Uterus (tissue), 4 donors: Measurements from ENCODE around the gene HK3. TPM values are rescaled to one million over a fixed set of nuclear protein-coding genes. Genes with fewer than 3 reads are reported as not detected.

Source experiments
- DNase-seq, 2 donors: peaks; one replicate each; pipeline ENCODE4 v3.0.0-alpha.2; 2019 to 2020
- H3K27ac ChIP-seq, 2 donors: fragments of 200-600 bp; sonication (generic); 1 replicate in 1 of 2; 2 replicates in 1 of 2; pipeline ENCODE4 v1.5.1; 2016 to 2018
- H3K27me3 ChIP-seq, 2 donors: fragments of 200-600 bp; sonication (generic); one replicate each; pipeline ENCODE4 v1.5.1; 2018 to 2019; ENCODE audit warnings: control low read depth in 1 of 2
- H3K36me3 ChIP-seq, 2 donors: fragments of 200-600 bp; sonication (generic); one replicate each; pipeline ENCODE4 v1.5.1; 2019; ENCODE audit warnings: control low read depth in 1 of 2
- H3K4me1 ChIP-seq, 2 donors: fragments of 200-600 bp; sonication (generic); one replicate each; pipeline ENCODE4 v1.5.1; 2018 to 2019; ENCODE audit warnings: control low read depth in 1 of 2
- H3K4me3 ChIP-seq, 2 donors: fragments of 200-600 bp; sonication (generic); 1 replicate in 1 of 2; 2 replicates in 1 of 2; pipeline ENCODE4 v1.5.1; 2018 to 2019; ENCODE audit warnings: mild to moderate bottlenecking in 1 of 2
- H3K9me3 ChIP-seq, 2 donors: fragments of 200-600 bp; sonication (generic); one replicate each; pipeline ENCODE4 v1.5.1; 2019; ENCODE audit warnings: control low read depth in 1 of 2
- CTCF ChIP-seq, 4 experiments: fragments of 200-600 bp in 2 of 4; fragments of 450-650 bp in 2 of 4; sonication (generic) in 2 of 4; IDR thresholded peaks; one replicate each; pipeline ENCODE4 v1.5.1; 2016 to 2019; ENCODE audit warnings: antibody characterized with exemption in 4 of 4, mild to moderate bottlenecking in 2 of 4, moderate library complexity in 1 of 4
- POLR2A ChIP-seq, 2 donors: fragments of 450-650 bp; IDR thresholded peaks; one replicate each; pipeline ENCODE4 v1.6.1; 2016; ENCODE audit warnings: antibody characterized with exemption in 2 of 2, mild to moderate bottlenecking in 1 of 2, moderate library complexity in 1 of 2
- intact Hi-C: fragments of 100-400 bp; cut with DNase I; formaldehyde crosslinking; loops from one replicate; pipeline ENCODE4 v1.15.1; 2023; ENCODE audit warnings: low total_unique reads
- total RNA-seq, 4 donors: library from RNA; depleted of rRNA in 3 of 4; stranded (reverse); fragments of >200 nt in 3 of 4; gene quantifications; one replicate each; pipeline versions ENCODE4 v1.1.0 to v1.2.4, GENCODE V29; 2014 to 2023
- donor health status: DM: yes; HTN: yes; CAD: no.

Gene HK3
- total RNA-seq, 4 donors from 2014 or later, result 1.5 to 6.9 (median 3.4) TPM

DNA sequence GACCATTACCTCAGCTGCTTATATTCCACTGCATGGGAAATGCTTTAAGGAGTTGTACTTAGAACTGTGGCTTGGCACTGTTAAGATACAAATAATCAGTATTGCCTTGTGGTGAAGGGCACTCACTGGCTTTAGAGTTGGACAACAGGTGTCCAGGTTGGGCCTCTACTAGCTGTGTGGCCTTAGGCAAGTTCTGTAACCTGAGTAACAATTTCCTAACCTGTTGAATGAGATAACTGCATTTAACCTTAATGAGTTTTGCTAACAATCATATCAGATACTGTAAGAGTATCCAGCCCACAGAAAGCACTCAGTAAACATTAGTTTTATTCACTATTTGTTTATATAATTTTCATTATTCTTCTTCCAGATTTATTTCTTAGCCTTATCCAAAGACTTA is 17.2 kb upstream of the HK3 start:
- Histone ChIP-seq H3K27me3 (no peaks in the 10 kb centered on the region), H3K4me1 (no peaks in the 10 kb centered on the region), H3K27ac (no peak overlapping the region), H3K36me3 (no peaks in the 10 kb centered on the region), H3K4me3 (no peak overlapping the region), H3K9me3 (no peaks in the 10 kb centered on the region)
- intact Hi-C loops, result no loop called here
- TF ChIP-seq CTCF (IDR thresholded peaks at IDR 0.05), result no peak
- TF ChIP-seq POLR2A (IDR thresholded peaks at IDR 0.05), result no peak
- DNase-seq, result no peak

- H3K9me3 ChIP-seq, result no peaks in the 10 kb centered on the region
- no peak for DNase-seq
- H3K4me3 ChIP-seq, result no peak overlapping the region
- H3K36me3 ChIP-seq, result no peaks in the 10 kb centered on the region
- intact Hi-C loops, result no loop called here
- no peaks in the 10 kb centered on the region for H3K27me3 ChIP-seq
- TF ChIP-seq CTCF (IDR thresholded peaks at IDR 0.05), result no peak
- TF ChIP-seq POLR2A (IDR thresholded peaks at IDR 0.05), result no peak
- H3K4me1 ChIP-seq, result no peaks in the 10 kb centered on the region
- H3K27ac ChIP-seq, result no peak overlapping the region
These were observed 16.8 kb upstream of the HK3 start for GRCh38 chr5:176915906-176916305.

GRCh38 chr5:176912115-176912514 is 13.0 kb upstream of the HK3 start:
- H3K4me3 ChIP-seq, result no peak overlapping the region
- DNase-seq, result no peak
- intact Hi-C loops, result no loop called here

GRCh38 chr5:176908675-176909368 is 9.7 kb upstream of the HK3 start:
- DNase-seq, result no peak
- TF ChIP-seq POLR2A (IDR thresholded peaks at IDR 0.05), result no peak
- TF ChIP-seq CTCF (IDR thresholded peaks at IDR 0.05), result no peak
- no peaks in the 10 kb centered on the region for H3K36me3 ChIP-seq
- intact Hi-C loops, result no loop called here
- no peak overlapping the region for H3K4me3 ChIP-seq
- no peaks in the 10 kb centered on the region for H3K4me1 ChIP-seq
- no peaks in the 10 kb centered on the region for H3K9me3 ChIP-seq
- no peak overlapping the region for H3K27ac ChIP-seq
- H3K27me3 ChIP-seq, result no peaks in the 10 kb centered on the region

More at GRCh38 chr5:176912115-176912514, 13.0 kb upstream of the HK3 start:
- Histone ChIP-seq H3K36me3 (no peaks in the 10 kb centered on the region), H3K27ac (no peak overlapping the region), H3K4me1 (no peaks in the 10 kb centered on the region), H3K9me3 (no peaks in the 10 kb centered on the region), H3K27me3 (no peaks in the 10 kb centered on the region)
- TF ChIP-seq CTCF (IDR thresholded peaks at IDR 0.05) (no peak), POLR2A (IDR thresholded peaks at IDR 0.05) (no peak)

- TF ChIP-seq POLR2A (IDR thresholded peaks at IDR 0.05) (no peak), CTCF (IDR thresholded peaks at IDR 0.05) (no peak)
- intact Hi-C loops, result no loop called here
- Histone ChIP-seq H3K27me3 (no peaks in the 10 kb centered on the region), H3K36me3 (no peaks in the 10 kb centered on the region), H3K27ac (no peak overlapping the region), H3K9me3 (no peaks in the 10 kb centered on the region), H3K4me1 (no peaks in the 10 kb centered on the region), H3K4me3 (no peak overlapping the region)
- no peak for DNase-seq
These were observed 7.7 kb upstream of the HK3 start for GRCh38 chr5:176906796-176907195.
